A549 treated with Mapracorat at 1 μM for 4 hours (cell line): Measurements from ENCODE around the gene TMEM52. TPM values are rescaled to one million over a fixed set of nuclear protein-coding genes. Genes with fewer than 3 reads are reported as not detected.

ENCODE experiments used
- total RNA-seq: library from RNA; stranded (reverse); fragments of 200-300 nt; extraction: Qiagen RNA extraction; gene quantifications from 5 replicates; pipeline ENCODE4 v1.2.3, GENCODE V29; 2022

Gene TMEM52
- 0.30 to 1.3 TPM (median 0.85 TPM) in 5 replicates for total RNA-seq

DNA sequence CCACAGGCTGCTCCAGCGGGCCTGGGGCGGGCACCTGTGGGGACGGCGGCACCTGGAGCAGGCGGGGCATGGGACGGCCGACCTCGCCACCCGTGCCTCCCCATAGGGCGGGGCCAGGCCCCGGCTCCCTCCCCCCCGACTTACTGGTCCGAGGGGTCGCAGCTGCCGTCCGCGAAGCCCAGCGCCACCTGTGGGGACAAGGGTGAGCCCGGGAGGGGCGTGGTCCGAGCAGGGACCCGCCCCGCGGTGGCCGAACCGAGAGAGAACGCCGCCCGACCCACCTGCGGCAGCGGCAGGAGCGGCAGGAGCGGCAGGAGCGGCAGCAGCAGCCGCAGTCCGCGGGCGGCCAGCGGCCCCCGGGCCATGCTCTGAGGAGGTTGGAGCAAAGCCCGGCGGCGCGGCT lies at the start of gene TMEM52:
Gene TMEM52 (minus strand): TSS at position 379 of the 403 bp plus-strand sequence. CDS start 14 bp downstream, at position 365.

GRCh38 chr1:1914971-1915692 lies 3.9 kb downstream of the TMEM52 start, which contains the start of gene CALML6:
CALML6 (plus strand) TSS chr1:1915260; CDS start chr1:1915281, 21 bp downstream.

DNA sequence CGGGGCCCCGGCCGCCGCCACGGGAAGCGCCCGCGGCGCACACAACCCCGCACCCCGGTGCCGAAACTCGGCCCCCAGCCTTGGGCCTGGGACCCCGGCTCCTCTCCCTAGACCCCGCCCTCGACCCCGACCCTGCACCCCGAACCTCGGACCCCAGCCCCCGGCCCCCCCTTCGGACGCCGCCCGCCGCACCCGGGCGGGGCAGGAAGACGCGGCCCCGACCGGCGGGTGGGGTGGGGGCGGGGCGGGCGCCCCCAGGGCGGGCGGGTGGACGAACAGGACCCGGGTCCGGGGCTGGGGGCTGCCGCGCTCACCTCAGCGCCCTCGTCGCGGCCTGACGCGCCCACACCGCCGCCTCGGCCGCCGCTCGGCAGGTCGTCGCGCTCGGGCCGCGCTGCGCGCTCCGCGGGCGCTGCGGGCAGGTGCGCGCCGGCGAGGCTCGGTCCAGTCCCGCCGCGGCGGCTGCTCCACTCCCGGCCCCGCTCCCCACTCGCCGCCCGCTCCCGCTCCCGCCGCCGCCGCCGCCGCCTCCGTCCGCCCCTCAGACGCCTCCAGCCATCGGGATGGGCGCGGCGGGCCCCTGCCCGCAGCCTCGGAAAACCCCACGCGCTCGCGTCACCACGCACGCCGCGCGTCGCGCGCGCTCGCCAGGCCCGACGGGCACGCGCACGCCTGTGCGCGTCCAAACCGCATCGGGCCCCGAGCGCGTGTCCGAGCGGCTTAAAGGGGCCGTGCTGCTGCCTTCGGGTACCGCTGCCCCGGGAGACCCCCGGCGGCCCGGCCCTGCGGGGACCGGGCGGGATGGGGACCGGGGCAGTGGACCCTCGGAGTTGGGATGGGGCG lies 28.4 kb downstream of the TMEM52 start, which contains the start of gene GNB1:
Gene GNB1 (minus strand): TSS at position 582 of the 843 bp plus-strand sequence. CDS start 65,634 bp downstream, outside the sequence.

Other genes starting within 250 kb of the TMEM52 start
- 9.2 to 13.4 TPM (median 12.5 TPM) in 5 replicates for gene SLC35E2B, start 226.5 kb downstream of the TMEM52 start, total RNA-seq
- 18.0 to 28.0 TPM (median 22.9 TPM) in 5 replicates for gene CDK11A, start 194.9 kb downstream of the TMEM52 start, total RNA-seq
- 28.5 to 43.1 TPM (median 39.8 TPM) in 5 replicates for gene NADK, start 140.8 kb downstream of the TMEM52 start, total RNA-seq
- 176 to 211 TPM (median 198 TPM) in 5 replicates for gene GNB1, start 28.2 kb downstream of the TMEM52 start, total RNA-seq
- gene CALML6, start 4.0 kb downstream of the TMEM52 start, total RNA-seq = 0.13 to 0.50 TPM (median 0.32 TPM) in 4 of 5 replicates, not detected in the other
- 0.06 TPM in 1 of 5 replicates, not detected in the others for gene CFAP74, start 84.5 kb upstream of the TMEM52 start, total RNA-seq
- gene GABRD, start 100.1 kb upstream of the TMEM52 start, total RNA-seq = 0.27 to 0.78 TPM (median 0.38 TPM) in 5 replicates
- gene PRKCZ, start 131.1 kb upstream of the TMEM52 start, total RNA-seq = 7.4 to 10.0 TPM (median 9.6 TPM) in 5 replicates